Ishikawa (cell line): Measurements from ENCODE around the gene R3HDM4.

ENCODE experiments used
- CEBPB ChIP-seq: IDR thresholded peaks from 2 replicates; pipeline ENCODE4 v1.6.1; 2012
- CREB1 ChIP-seq: IDR thresholded peaks from 2 replicates; pipeline ENCODE4 v1.6.1; 2012; ENCODE audit warnings: low read depth
- FOXM1 ChIP-seq: IDR thresholded peaks from 2 replicates; pipeline ENCODE4 v1.6.1; 2012; ENCODE audit warnings: low read depth, borderline replicate concordance
- RAD21 ChIP-seq: IDR thresholded peaks from 2 replicates; pipeline ENCODE4 v1.6.1; 2012; ENCODE audit warnings: low read depth
- YY1 ChIP-seq: IDR thresholded peaks from 2 replicates; pipeline ENCODE4 v1.6.1; 2012; ENCODE audit warnings: low read depth
- TF ChIP-seq, protein P1 (sequence below): IDR thresholded peaks from 2 replicates; pipeline ENCODE4 v1.6.1; 2012; ENCODE audit warnings: low read depth, mild to moderate bottlenecking

DNA sequence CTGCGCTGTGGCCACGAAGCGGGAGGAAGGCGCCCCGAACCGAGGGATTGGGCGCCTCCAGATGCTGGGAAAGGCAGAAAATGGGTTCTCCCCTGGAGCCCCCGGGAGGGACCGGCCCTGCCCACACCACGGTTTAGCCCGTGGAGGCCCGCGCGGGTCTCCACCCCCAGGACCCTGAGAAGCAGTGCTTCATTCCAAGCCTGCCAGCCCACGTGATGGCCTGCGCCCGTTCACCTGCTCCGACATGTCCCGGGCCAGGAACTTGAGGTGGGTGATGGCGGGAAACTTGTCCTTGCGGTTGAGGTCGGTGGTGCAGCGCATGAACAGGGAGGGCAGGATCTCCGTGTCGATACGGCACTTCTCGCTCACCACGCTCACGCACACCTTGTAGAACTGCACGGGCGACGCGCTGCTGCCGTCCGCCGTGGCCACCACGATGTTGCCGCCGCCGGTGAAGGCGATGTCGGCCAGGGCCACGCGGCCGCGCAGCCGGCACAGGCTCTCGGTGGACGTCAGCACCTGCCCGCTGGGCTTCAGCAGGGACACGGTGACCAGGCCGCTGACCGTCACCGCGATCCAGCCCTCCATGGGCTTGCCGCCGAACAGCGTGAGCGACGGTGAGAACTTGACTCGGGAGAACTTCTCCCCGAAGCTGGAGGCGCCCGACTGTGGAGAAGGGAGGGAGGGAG lies 27.3 kb downstream of the R3HDM4 start:
- no peak for TF ChIP-seq CEBPB
- TF ChIP-seq YY1: no peak
- TF ChIP-seq, protein P1, sequence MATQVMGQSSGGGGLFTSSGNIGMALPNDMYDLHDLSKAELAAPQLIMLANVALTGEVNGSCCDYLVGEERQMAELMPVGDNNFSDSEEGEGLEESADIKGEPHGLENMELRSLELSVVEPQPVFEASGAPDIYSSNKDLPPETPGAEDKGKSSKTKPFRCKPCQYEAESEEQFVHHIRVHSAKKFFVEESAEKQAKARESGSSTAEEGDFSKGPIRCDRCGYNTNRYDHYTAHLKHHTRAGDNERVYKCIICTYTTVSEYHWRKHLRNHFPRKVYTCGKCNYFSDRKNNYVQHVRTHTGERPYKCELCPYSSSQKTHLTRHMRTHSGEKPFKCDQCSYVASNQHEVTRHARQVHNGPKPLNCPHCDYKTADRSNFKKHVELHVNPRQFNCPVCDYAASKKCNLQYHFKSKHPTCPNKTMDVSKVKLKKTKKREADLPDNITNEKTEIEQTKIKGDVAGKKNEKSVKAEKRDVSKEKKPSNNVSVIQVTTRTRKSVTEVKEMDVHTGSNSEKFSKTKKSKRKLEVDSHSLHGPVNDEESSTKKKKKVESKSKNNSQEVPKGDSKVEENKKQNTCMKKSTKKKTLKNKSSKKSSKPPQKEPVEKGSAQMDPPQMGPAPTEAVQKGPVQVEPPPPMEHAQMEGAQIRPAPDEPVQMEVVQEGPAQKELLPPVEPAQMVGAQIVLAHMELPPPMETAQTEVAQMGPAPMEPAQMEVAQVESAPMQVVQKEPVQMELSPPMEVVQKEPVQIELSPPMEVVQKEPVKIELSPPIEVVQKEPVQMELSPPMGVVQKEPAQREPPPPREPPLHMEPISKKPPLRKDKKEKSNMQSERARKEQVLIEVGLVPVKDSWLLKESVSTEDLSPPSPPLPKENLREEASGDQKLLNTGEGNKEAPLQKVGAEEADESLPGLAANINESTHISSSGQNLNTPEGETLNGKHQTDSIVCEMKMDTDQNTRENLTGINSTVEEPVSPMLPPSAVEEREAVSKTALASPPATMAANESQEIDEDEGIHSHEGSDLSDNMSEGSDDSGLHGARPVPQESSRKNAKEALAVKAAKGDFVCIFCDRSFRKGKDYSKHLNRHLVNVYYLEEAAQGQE: no peak
- TF ChIP-seq RAD21: no peak
- TF ChIP-seq FOXM1: no peak
- TF ChIP-seq CREB1: no peak
